Astrocyte (in vitro differentiated cells and primary cell): Measurements from ENCODE around the gene POC1B.

ENCODE experiments used
- EZH2 ChIP-seq: IDR thresholded peaks from 2 replicates; pipeline ENCODE4 v1.6.1; 2012; ENCODE audit warnings: mild to moderate bottlenecking, low read length, inconsistent platforms; ENCODE audit not compliant: insufficient read depth
- TF ChIP-seq, protein P1 (sequence below): IDR thresholded peaks from 2 replicates; pipeline ENCODE4 v1.5.1; 2011; ENCODE audit warnings: low read depth, mild to moderate bottlenecking, inconsistent platforms, low read length, moderate library complexity; ENCODE audit not compliant: insufficient read depth

- TF ChIP-seq EZH2: no peak
- TF ChIP-seq, protein P1, sequence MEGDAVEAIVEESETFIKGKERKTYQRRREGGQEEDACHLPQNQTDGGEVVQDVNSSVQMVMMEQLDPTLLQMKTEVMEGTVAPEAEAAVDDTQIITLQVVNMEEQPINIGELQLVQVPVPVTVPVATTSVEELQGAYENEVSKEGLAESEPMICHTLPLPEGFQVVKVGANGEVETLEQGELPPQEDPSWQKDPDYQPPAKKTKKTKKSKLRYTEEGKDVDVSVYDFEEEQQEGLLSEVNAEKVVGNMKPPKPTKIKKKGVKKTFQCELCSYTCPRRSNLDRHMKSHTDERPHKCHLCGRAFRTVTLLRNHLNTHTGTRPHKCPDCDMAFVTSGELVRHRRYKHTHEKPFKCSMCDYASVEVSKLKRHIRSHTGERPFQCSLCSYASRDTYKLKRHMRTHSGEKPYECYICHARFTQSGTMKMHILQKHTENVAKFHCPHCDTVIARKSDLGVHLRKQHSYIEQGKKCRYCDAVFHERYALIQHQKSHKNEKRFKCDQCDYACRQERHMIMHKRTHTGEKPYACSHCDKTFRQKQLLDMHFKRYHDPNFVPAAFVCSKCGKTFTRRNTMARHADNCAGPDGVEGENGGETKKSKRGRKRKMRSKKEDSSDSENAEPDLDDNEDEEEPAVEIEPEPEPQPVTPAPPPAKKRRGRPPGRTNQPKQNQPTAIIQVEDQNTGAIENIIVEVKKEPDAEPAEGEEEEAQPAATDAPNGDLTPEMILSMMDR: no peak
Measured at GRCh38 chr12:89575374-89575773, 49.5 kb upstream of the POC1B start.
